GM19023 (cell line): ENCODE data around the gene PRRG2.
A peak's percentile ranks its signal among the peaks of the same experiment; 100 is the strongest.

ENCODE experiments used
- ATAC-seq: cut with Tn5 transposase; IDR thresholded peaks from one replicate; pipeline ENCODE4 v1.9.1; 2021; ENCODE audit warnings: mild to moderate bottlenecking, moderate library complexity; ENCODE audit not compliant: unreplicated experiment

The PRRG2 gene

DNA sequence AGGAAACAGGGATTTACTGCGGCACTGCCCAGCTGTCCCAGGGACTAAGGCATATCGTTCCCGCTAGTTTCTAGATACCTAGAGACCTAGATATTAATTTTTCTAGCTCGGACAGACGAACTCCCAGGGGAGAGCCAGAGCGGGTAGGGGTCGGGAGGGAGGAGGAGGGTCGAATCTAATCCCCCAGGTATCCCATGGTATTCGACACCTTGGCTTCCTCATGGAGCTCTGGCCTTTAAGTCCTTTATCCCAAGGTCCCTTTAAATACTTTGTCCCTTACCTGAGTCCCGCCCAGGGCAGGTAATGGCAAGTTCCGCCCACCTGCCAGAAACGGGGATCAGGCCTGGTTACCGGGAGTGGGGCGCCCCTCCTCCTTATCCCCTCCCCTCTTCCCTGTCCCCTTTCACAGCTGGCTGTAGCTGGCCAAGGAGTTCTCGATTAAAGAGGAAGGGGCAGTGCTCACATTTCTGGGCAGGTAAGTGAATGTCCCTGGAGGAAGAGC is at the start of gene PRRG2:
Gene PRRG2 (plus strand): TSS at position 310 of the 502 bp plus-strand sequence. CDS start 1,904 bp downstream, outside the sequence.
- no peak for ATAC-seq

DNA sequence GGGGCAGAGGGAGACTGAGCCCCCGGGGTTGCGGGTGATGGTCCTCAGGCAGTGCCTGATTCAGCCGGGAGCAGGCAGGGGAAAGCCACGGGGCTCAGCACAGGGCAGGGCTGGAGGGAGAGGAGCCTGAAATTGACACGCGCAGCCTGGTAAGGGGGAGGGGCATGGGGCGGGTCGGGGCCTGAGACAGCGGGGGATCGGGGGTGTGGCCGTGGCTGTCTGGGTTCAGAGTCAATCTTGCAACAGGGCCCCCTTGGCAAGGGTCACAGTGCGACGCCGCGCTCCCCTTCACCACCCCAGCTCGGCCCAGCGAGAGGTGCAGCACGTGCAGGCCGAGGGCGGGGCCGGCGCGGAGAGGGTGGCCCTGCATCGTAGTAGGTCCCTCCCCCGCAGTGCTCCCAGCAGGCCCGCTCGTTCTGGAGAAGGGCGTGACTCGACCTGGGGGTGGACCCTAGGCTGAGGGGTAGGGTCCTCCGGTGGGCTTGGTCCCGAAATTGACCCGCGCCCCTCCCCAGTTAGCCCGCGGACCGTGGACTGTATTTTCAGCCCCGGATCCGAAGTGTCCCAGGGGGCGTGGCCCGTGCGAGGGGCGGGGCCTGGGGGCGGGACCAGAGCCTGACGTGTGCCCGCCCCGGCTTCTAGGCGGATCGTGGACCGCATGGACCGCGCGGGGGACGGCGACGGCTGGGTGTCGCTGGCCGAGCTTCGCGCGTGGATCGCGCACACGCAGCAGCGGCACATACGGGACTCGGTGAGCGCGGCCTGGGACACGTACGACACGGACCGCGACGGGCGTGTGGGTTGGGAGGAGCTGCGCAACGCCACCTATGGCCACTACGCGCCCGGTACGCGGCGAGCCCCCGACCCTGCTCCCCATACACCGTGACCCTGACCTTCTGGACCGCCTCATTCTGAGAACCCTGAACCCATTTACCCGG is 47.3 kb upstream of the PRRG2 start:
- ATAC-seq, result peak; percentile 83

DNA sequence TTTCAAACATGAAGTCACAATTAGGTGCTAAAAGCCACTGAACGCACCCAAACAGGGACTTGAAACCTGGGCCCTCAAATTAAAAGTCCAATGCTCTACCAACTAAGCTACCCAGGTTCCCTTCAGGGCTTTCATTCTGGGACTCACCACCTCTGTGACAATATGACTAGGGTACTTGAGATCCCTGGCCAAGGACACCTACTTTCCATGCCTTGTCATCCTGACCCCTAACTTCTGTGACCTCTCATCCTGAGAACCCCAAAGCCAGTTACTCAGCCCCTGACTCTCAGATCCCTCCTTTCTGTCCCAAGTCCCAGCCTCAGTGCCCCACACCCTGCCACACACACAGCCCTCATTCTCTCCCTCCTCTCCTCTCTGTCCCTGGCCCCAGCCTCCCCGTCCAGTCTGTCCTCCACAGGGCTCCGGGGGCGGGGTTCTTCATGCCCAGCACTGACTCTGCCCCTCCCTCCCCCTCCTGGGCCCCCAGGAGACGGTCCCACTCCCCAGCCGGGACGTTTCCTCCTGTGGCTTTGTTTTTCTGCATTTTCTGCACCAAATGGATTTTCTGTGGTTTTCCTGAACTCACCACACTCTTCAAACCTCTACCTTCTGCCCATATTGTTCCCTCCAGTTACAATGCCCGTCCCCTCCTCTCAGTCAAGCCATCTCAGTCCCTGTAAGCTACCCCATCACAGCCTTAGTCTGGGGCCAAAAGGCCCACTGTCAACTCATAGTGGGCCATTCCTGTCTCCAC is 46.3 kb upstream of the PRRG2 start:
- no peak for ATAC-seq

DNA sequence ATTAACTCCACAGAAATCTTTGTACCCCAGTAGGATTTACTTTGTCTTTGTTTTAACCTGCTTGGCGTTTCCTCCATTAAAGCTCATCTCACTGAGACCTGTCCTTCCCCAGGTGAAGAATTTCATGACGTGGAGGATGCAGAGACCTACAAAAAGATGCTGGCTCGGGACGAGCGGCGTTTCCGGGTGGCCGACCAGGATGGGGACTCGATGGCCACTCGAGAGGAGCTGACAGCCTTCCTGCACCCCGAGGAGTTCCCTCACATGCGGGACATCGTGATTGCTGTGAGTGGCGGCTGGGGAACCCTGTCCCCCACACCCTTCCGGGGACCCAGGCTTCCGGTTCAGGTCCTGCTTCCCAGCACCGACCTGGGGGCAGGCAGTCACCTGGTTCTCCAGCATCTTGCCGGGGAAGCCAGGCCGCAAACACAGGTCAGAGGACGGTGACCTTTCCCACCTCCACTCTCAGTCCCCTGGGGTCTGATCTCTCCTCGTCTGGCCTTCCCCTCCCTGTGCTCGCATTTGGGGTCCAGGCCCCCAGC is 44.1 kb upstream of the PRRG2 start:
- ATAC-seq, result no peak

DNA sequence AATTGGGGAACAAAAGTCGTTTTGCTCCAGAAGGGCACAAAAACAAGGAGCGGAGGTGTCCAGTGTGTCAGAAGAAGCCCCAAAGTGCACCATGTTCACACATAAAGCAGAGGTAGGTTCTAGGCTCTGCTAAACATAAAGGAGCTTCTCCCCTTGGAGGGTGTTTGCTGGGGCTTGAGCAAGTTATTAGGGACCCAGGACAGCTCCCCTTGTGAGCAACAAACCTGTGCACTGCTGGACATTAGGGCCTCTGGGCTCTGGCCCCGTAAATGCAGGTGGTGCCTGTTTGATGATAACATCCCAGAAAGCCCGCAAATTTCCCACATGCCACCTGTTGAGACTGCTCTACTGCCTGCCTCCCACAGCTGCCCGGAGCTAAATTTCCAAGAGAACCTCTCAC is 42.5 kb upstream of the PRRG2 start:
- no peak for ATAC-seq

DNA sequence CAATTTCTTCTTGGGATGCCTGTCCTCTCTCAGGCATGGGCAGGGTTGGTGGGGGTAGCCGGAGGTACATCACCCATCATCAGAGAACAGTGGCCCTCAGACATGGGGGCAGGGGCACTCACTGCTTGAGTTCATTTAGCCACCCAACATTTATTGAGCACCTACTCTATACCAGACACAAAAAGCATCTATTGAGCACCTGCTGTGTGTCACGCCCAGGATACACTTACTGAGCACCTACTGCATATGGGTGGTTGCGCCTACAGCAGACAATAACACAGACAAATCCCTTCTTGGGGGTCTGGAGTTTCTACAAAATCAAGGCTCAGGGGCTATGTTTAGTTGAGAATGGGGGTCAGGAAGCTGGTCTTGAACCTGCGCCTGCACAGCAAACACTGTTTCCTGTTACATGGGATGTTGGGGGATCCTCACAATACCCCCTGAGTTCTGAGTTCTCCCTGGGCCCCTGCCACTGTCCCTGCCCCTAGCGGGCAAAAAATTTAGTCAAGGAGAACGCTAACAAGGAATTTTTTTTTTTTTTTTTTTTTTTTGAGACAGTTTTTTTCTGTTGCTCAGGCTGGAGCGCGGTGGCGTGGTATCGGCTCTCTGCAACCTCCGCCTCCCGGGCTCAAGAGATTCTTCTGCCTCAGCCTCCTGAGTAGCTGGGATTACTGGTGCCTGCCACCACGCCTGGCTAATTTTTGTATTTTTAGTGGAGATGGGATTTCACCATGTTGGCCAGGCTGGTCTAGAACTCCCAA is 41.7 kb upstream of the PRRG2 start:
- ATAC-seq, result no peak

DNA sequence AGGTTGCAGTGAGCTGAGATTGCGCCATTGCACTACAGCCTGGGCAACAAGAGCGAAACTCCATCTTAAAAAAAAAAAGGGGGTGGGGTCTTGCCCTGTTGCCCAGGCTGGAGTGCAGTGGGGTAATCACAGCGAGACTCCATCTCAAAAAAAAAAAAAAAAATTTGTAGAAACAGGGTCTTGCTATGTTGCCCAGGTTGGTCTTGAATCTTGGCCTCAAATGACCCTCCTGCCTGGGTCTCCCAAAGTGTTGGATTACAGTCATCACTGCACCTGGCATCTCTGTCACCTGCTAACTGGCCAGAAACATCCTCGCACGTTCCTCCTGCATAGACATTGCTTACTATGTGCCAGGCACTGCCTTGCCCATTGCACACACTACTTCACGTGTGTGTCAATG is 39.2 kb upstream of the PRRG2 start:
- no peak for ATAC-seq

DNA sequence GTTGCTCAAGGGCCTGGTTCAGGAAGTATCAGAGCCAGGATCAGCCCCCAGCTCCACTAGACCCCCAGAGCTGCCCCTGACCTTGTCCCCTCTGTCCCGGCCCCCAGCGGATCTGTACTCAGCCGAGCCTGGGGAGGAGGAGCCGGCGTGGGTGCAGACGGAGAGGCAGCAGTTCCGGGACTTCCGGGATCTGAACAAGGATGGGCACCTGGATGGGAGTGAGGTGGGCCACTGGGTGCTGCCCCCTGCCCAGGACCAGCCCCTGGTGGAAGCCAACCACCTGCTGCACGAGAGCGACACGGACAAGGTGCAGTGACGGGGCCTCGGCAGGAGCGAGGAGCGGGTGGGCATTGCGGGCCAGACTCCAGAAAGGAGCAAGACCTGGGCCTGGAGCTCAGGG is 38.7 kb upstream of the PRRG2 start:
- no peak for ATAC-seq

DNA sequence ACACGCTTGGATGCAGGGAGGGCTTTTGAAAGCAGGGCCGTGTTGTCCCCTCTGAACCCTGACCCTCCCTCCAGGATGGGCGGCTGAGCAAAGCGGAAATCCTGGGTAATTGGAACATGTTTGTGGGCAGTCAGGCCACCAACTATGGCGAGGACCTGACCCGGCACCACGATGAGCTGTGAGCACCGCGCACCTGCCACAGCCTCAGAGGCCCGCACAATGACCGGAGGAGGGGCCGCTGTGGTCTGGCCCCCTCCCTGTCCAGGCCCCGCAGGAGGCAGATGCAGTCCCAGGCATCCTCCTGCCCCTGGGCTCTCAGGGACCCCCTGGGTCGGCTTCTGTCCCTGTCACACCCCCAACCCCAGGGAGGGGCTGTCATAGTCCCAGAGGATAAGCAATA is 38.1 kb upstream of the PRRG2 start:
- no peak for ATAC-seq

DNA sequence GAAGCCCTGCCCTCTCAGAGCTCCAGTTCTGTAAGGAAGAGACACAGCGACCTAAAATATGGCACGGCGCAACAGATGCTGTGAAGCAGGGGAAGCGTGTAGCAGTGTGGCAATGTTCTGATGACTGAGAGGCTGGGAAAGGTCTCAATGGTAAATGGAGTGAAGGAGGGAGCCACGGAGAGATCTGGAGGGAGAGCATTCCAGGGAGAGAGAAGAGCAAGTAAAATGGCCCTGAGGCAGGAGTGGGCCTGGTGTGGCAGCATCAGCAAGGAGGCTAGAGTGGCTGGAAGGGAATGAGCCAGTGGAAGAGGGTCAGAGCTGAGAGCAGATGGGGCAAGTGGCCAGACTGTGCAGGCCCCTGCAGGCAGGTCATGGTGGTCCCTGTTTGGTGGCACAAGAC is 37.0 kb upstream of the PRRG2 start:
- no peak for ATAC-seq

DNA sequence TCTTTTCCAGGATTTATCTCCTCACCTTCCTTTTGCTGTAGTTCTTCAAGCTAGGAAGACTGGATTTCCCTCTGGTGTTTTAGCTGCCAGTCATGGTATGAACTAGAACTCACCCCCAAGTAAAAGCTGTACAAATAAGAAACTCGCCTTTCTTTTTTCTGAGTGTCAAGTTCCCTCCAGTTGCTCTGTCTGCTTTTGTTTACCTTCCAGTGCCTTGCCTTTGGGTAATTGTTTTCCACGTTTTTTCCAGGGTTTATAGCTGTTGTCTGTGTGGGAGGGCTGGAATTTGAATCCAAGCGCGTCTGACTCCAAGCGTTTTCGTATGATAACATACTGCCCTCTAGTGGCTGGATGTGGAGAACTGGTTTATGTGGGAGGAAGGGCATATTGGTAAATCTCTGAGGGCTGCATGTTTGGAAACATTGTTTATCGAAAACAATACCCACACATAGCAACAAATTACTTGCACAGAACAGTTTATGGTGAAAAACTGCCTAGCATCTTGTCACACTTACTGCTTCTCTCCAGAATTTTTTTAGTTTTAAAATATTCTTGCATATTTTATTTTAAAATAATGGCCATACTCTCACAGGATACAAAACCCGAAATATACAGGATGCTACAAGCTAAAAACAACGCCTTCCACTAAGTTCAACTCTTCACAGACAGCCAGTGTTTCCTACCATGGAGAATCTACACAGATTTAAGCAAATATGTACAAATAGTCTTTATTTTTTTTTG is 34.1 kb upstream of the PRRG2 start:
- no peak for ATAC-seq

DNA sequence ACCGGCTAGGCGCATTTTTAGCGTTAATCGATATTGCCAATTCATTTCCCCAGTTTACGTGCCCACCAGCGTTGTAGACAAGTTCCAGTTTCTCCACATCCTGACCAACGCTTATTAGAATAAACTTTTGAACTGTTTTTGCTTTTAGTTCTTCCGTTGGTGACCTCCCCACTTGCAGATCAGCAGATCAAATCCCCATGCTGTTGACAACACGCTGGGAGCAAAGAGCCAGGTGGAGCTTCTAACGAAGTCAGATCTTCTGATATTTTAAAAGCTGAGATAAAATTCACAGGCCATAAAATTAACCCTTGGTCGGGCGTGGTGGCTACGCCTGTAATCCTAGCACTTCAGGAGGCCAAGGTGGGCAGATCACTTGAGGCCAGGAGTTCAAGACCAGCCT is 32.1 kb upstream of the PRRG2 start:
- ATAC-seq, result no peak

DNA sequence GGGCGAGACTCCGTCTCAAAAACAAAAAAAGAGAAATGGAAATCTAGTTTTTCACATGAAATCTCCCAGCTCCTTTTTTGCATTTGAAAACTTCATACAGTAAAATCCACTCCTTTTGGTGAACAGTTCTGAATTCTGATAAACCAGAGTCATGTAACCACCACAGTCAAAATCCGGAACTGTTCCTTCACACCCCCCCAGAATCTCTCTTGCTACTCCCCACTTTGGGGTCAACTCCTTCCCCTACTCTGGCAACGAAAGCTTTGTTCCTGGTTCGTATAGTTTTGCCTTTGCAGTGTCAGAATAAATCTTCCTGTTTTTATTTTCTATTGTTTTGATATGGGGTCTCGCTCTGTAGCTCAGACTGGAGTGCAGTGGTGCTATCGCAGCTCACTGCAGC is 29.6 kb upstream of the PRRG2 start:
- no peak for ATAC-seq

DNA sequence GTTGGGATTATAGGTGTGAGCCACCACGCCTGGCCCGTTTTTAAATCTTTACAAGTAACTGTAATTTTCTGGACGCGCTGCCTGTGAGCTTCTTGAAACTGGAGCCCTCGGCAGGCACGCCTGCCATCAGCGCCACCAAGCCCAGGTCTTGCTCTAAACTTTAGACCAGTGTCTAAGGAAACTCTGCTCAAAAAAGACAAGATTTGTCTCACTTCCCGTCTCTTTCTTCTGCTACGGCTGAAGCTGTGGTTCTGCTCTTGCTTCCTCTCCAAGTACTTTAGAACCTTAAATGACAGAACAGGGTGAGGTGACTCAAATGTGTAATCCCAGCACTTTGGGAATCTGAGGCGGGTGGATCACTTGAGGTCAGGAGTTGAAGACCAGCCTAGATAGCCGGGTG is 28.4 kb upstream of the PRRG2 start:
- ATAC-seq, result no peak

DNA sequence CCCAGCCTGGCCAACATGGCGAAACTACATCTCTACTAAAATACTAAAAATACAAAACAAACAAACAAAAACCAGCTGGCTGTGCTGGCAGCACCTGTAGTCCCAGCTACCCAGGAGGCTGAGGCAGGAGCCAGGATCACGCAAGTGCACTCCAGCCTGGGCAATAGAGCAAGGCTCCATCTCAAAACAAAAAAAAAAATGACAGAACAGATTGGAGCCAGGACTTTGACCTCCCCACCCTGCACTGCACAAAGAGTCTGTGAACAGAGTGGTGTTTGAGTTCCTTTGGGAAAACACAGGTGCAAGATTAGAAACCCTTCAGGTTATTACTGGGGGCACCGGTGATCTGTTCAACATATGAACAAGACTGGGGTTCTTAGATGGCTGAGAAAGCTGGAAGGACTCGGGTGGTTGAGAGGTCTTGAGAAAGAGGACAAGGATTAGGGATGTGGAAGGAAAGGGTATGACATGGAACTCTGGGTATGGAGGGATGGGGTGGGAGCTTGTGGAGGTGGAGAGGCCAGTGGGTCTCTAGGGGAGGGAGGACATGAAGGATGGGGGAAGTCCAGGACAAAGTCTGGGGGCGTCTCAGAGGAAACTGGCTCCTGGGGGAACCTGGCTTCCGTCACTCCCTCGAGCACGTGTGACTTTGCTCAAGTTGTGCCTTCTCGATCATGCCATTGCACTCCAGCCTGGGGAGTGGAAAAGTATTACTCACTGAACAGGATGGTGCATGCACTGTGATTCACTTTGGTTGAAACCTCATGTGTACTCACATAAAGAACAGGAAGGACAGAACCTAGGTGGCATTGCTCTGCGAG is 27.5 kb upstream of the PRRG2 start:
- no peak for ATAC-seq

DNA sequence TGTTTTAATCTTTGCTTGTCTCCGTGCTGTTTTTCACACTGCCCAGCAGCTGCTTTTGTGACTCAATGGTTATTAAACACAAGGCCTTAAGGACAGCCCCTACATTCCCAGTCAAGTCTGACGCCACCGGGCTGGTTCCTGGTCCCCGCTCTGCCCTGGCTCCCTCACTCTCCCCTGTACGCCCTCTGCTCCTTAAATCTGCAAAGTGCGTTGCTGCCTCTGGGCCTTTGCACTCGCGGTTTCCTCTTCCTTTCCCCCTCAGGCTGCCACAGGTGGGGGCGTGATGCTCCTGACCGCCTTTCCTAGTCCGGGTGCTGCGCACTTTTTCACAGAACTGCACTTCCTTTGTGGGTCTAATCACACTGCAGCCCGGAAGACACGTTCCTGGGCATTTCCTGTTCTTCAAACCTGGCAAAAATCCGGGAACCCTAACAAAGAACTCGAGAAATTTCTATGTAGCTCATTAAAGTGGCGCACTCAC is 26.4 kb upstream of the PRRG2 start:
- ATAC-seq, result no peak

DNA sequence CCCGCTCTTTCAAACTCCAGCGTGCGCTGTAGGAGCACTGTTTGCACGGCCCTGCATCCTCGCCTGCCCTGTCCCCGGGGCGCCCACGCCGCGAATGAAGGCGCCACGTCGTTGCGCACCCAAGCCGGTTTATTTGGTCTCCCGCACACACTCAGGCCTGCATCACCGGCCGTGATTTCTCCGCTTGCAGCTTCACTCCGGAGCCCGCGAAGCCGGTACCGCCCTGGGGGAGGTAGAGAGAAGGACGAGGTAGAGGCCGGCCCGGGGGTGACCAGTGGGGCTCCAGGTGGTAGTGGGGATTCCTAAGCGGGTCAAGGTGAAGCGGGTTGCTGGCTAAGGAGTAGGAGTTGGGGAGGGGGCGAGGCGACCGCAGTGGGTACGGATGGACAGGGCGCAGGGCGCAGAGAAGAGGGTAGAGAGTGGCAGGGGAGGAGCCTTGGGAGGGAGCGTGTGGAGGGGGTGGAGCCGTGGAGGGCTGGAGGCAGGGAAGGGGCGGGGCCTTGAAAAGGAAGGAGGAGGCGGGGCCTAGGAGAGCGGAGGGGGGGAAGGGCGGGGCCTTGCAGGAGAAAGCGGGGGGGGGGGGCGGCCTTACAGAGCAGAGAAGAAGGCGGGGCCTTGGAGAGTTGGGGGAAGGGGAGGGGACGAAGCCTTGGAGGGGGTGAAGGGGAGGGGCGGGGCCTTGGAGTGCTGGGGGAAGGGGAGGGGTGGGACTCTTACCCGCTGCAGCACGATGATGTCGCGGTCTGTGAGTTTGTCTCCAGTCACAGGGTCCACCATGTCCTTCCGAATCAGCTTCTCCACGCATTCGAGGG is 25.3 kb upstream of the PRRG2 start:
- no peak for ATAC-seq
